Activated CD4-positive, alpha-beta T cell treated with anti-CD3 and anti-CD28 coated beads, Interleukin-2, amount 50 U/mL, for 24 hours (primary cell): ENCODE data around the gene GTPBP1.

Experiments used
- DNase-seq, 2 donors: peaks; one replicate each; pipeline ENCODE4 v3.0.0-alpha.2; 2020; ENCODE audit warnings: low read depth in 1 of 2, low spot score in 1 of 2

GTPBP1 gene

GRCh38 chr22:38700789-38701628 is 4.7 kb upstream of the GTPBP1 start, which contains the start of gene JOSD1:
JOSD1 (minus strand) TSS chr22:38700943; CDS start chr22:38699987, 956 bp downstream.
- peak; percentile 95 to 98 for DNase-seq

- DNase-seq, result no peak
Measured at GRCh38 chr22:38704654-38705234, 1.0 kb upstream of the GTPBP1 start.

- peak; percentile 20 to 23 for DNase-seq
Measured at GRCh38 chr22:38706101-38706900, 557 bp downstream of the GTPBP1 start.

GRCh38 chr22:38706901-38707195 is 1.1 kb downstream of the GTPBP1 start:
- no peak for DNase-seq

- DNase-seq, result no peak
Measured at GRCh38 chr22:38707346-38707745, 1.6 kb downstream of the GTPBP1 start.

- DNase-seq, result no peak
Measured at GRCh38 chr22:38707984-38708383, 2.2 kb downstream of the GTPBP1 start.

GRCh38 chr22:38709306-38709705 is 3.6 kb downstream of the GTPBP1 start:
- DNase-seq, result no peak

GRCh38 chr22:38710351-38710750 is 4.6 kb downstream of the GTPBP1 start:
- no peak for DNase-seq

- no peak for DNase-seq
Measured at GRCh38 chr22:38710866-38711265, 5.1 kb downstream of the GTPBP1 start.

- no peak for DNase-seq
Measured at GRCh38 chr22:38712486-38713207, 6.9 kb downstream of the GTPBP1 start.

GRCh38 chr22:38713921-38714320 is 8.2 kb downstream of the GTPBP1 start:
- DNase-seq, result no peak

GRCh38 chr22:38715176-38715764 is 9.5 kb downstream of the GTPBP1 start:
- DNase-seq, result no peak

- DNase-seq, result no peak
Measured at GRCh38 chr22:38715852-38716251, 10.1 kb downstream of the GTPBP1 start.

- no peak for DNase-seq
Measured at GRCh38 chr22:38716271-38716670, 10.5 kb downstream of the GTPBP1 start.

GRCh38 chr22:38716826-38717225 is 11.1 kb downstream of the GTPBP1 start:
- no peak for DNase-seq

- DNase-seq, result no peak
Measured at GRCh38 chr22:38717244-38717643, 11.5 kb downstream of the GTPBP1 start.

- DNase-seq, result no peak
Measured at GRCh38 chr22:38718414-38718813, 12.7 kb downstream of the GTPBP1 start.

- no peak for DNase-seq
Measured at GRCh38 chr22:38719196-38719595, 13.5 kb downstream of the GTPBP1 start.

- DNase-seq, result no peak
Measured at GRCh38 chr22:38720350-38720749, 14.6 kb downstream of the GTPBP1 start.

GRCh38 chr22:38721551-38721950 is 15.8 kb downstream of the GTPBP1 start:
- DNase-seq, result no peak

- DNase-seq, result no peak
Measured at GRCh38 chr22:38724176-38724575, 18.4 kb downstream of the GTPBP1 start.
